AG04449 (cell line): ENCODE data around the gene TLCD5.

ENCODE experiments used
- CTCF ChIA-PET: fragments of 350-600 bp; formaldehyde crosslinking; extraction: SDS; loops from one replicate; lab custom pipeline; 2021; ENCODE audit warnings: antibody characterized with exemption; lab: Yijun Ruan, JAX
- POLR2A ChIA-PET: fragments of 400-600, 350-600 bp; formaldehyde crosslinking; extraction: SDS; loops from one replicate; lab custom pipeline; 2020; ENCODE audit warnings: antibody characterized with exemption, inconsistent platforms; lab: Yijun Ruan, JAX
- DNase-seq: peaks from one replicate; pipeline ENCODE4 v3.0.0-alpha.2; 2010; ENCODE audit warnings: low read depth, low spot score
- H3K4me3 ChIP-seq: 2 replicates; pipeline ENCODE4 v1.5.1; 2011; ENCODE audit warnings: low read depth, mild to moderate bottlenecking, control low read depth, low read length
- TF ChIP-seq, protein P1 (sequence below): IDR thresholded peaks from one replicate; pipeline ENCODE4 v1.5.1; 2011; ENCODE audit warnings: mild to moderate bottlenecking, moderate library complexity, low read length, control low read depth, inconsistent platforms; ENCODE audit not compliant: insufficient read depth; ENCODE audit errors: missing control alignments

The TLCD5 gene

DNA sequence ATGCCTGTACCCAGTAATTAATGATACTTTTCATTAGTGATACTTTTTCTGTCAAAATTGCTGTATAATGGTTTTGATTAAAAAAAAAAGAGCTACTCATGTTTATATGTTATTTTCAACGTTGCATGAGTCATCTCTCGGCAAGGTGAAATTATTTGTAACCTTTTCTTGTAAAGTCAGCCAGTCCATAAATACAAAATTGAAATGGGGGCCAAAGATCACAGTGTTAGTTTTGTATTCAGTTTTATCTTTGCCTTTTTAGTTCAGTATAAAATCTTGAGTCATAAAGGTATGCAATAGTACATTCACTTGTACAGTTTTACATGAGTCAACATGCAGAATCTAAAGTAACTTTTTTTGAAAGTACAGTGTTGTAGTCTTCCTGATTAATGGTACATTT, 15.4 kb downstream of the TLCD5 start:
- CTCF ChIA-PET = interaction anchor here (1.3 to 2.0 kb wide), 2 partner anchors 9 to 37 kb away, joined by 4 to 7 read pairs; no protein-coding TSS in a partner anchor
- POLR2A ChIA-PET = interaction anchor here (1.0 kb wide), 1 partner anchor 91 kb away, joined by 4 read pairs; no protein-coding TSS in a partner anchor
- no peak for DNase-seq
- TF ChIP-seq, protein P1, sequence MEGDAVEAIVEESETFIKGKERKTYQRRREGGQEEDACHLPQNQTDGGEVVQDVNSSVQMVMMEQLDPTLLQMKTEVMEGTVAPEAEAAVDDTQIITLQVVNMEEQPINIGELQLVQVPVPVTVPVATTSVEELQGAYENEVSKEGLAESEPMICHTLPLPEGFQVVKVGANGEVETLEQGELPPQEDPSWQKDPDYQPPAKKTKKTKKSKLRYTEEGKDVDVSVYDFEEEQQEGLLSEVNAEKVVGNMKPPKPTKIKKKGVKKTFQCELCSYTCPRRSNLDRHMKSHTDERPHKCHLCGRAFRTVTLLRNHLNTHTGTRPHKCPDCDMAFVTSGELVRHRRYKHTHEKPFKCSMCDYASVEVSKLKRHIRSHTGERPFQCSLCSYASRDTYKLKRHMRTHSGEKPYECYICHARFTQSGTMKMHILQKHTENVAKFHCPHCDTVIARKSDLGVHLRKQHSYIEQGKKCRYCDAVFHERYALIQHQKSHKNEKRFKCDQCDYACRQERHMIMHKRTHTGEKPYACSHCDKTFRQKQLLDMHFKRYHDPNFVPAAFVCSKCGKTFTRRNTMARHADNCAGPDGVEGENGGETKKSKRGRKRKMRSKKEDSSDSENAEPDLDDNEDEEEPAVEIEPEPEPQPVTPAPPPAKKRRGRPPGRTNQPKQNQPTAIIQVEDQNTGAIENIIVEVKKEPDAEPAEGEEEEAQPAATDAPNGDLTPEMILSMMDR = no peak
- no peak overlapping the region for H3K4me3 ChIP-seq

DNA sequence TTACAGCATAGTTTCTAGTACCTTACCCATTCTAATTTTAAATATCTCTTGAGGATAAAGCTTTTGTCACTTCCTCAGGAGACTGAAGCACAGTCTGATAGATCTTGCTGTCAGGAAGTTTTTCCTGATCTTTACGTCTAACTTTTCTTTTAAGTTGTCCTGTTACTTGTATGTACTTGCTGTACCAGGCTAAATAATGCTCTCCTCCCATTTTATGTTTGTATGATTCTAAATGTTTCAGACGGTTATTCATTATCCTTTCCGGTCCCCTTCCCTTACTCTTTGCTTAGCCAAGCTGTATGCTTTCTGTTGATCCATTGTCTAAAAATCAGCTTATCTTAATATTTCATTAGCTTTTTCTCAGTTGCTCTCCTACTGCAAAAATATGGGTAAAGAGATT, 17.1 kb downstream of the TLCD5 start:
- no peak overlapping the region for H3K4me3 ChIP-seq
- TF ChIP-seq, protein P1 = no peak
- no peak for DNase-seq
- ChIA-PET CTCF (interaction anchor here (0.5 to 1.1 kb wide), 3 partner anchors 87 to 1826 kb away, joined by 3 read pairs; no protein-coding TSS in a partner anchor), POLR2A (no interaction called here)

DNA sequence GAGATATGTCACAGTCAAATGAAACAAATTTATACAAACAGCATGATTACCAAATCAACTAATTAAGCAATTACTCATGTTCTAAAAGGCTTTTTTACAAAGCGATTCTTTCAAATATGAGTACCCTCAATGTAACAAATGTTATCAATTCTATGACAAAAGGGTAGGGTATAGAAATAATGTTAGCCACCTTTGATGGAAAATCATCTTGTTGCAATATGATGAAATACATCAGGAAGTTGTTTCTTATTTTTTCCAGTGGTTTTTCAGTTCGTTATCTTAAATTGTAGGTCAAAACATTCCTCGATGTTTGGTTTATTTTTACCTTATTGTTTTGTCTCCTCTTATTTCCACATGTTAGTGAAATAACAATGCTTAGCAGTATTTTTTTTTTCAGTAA, 17.6 kb downstream of the TLCD5 start:
- no peak for DNase-seq
- POLR2A ChIA-PET = no interaction called here
- CTCF ChIA-PET = interaction anchor here (0.5 to 1.1 kb wide), 2 partner anchors 168 to 1825 kb away, joined by 3 read pairs; no protein-coding TSS in a partner anchor
- TF ChIP-seq, protein P1 = no peak
- no peak overlapping the region for H3K4me3 ChIP-seq

DNA sequence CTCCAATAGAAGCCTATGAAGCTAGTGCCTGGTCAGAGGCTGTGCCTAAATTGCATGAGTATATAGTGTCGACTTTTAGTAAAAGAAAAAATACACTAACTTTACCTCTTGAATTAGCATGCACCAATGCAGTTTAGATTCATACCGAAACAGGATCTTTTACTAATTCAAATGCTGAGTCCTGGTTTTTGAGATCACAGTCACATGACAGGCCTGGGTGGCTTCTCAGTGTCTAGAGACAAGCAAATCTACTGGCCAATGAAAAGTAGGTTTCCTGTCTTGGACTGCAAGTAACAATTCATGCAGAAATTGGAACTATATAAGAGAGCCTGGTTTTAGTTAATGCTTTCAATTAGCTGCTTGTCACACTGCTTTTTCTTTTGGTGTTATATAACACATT, 18.3 kb downstream of the TLCD5 start:
- POLR2A ChIA-PET = no interaction called here
- TF ChIP-seq, protein P1 = no peak
- no peak overlapping the region for H3K4me3 ChIP-seq
- no peak for DNase-seq
- CTCF ChIA-PET = no interaction called here

DNA sequence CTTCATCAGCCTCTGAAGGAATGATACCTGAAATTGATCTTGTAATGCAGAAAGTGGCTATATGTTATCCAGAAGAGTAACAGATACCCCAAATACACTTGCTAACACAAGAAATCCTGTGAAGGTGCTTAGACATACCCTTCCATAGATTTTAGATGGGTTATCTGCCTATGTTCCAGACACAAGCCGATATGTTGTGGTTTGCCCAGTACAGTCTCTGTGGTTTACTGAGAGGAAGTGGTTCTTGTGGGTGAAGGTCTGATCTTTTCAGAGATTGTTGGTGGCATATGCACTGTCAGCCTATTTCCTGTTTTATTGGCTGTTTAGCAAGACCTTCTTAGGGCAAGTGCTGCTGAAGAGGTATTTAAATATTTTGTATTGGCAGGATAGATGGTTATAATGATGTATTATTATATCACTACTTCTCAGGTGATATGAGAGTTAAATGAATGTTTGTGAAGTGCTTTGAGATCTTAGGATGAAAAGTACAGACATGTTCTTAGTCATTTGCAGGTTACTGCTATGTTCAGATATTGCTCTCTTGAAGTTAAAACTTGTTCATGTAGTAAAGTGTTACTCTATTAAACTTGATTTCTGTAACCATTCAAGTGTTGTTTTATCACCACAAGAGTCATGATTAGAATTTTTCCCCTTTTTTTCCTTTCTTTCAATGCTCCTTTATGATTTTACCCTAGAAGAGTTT, 19.4 kb downstream of the TLCD5 start:
- CTCF ChIA-PET = no interaction called here
- POLR2A ChIA-PET = no interaction called here
- H3K4me3 ChIP-seq = no peak overlapping the region
- TF ChIP-seq, protein P1 = no peak
- no peak for DNase-seq

DNA sequence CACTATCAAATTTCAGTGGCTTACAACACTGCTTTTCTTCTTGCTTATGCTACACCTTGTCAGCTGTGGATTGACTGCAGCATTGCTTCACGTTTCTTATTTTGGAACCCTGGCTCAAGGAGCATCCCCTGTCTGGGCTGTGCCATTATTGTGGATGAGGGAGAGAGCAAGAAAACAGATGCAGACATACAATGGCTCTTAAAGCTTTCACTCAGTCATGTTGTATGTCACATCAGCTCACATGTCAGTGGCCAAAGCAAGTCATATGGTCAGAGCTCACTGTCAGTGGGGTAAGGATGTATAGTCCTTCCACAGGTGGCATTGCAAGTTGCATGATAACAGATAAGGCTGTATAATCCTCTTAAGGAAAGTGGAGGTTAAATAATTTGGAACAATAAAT, 21.1 kb downstream of the TLCD5 start:
- H3K4me3 ChIP-seq = no peak overlapping the region
- ChIA-PET CTCF (interaction anchor here (0.9 to 3.2 kb wide), 3 partner anchors 11 to 112 kb away, joined by 3 to 15 read pairs (median 3); partner anchors contain the start of gene ARHGEF12), POLR2A (no interaction called here)
- TF ChIP-seq, protein P1 = no peak
- DNase-seq = no peak
